NT2/D1 (cell line): Measurements from ENCODE around the gene NIPAL1.

Experiments
- SUZ12 ChIP-seq: IDR thresholded peaks from 2 replicates; pipeline ENCODE4 v1.6.1; 2011; ENCODE audit not compliant: insufficient read length, insufficient read depth; ENCODE audit errors: extremely low read depth
- YY1 ChIP-seq: IDR thresholded peaks from 2 replicates; pipeline ENCODE4 v1.6.1; 2011; ENCODE audit not compliant: insufficient read length, insufficient read depth
- ZNF274 ChIP-seq: IDR thresholded peaks from 2 replicates; pipeline ENCODE4 v1.6.1; 2011; ENCODE audit warnings: mild to moderate bottlenecking, low read depth, low read length

GRCh38 chr4:48027653-48028052, 11.1 kb downstream of the NIPAL1 start:
- TF ChIP-seq YY1 (no peak), ZNF274 (no peak), SUZ12 (no peak)
